Activated CD4-positive, CD25-positive, alpha-beta regulatory T cell treated with anti-CD3 and anti-CD28 coated beads, Interleukin-2, amount 50 U/mL, for 72 hours (primary cell): ENCODE data around the gene PAFAH1B2.
A peak's percentile ranks its signal among the peaks of the same experiment; 100 is the strongest.
"Not testable (repeated sequence)": the region's sequence is repeated elsewhere in the genome, so short reads cannot be mapped to it uniquely, and the experiment has no call there.

Experiments
- DNase-seq: peaks from one replicate; pipeline ENCODE4 v3.0.0; 2021

The PAFAH1B2 gene

GRCh38 chr11:117143871-117144476 is at the start of gene PAFAH1B2:
PAFAH1B2 (plus strand) TSS chr11:117144287; CDS start chr11:117152448, 8,161 bp downstream.
- DNase-seq: peak; percentile 97

GRCh38 chr11:117094776-117095175 is 49.3 kb upstream of the PAFAH1B2 start:
- no peak for DNase-seq

- no peak for DNase-seq
Measured at GRCh38 chr11:117095284-117096161, 48.6 kb upstream of the PAFAH1B2 start.

DNA sequence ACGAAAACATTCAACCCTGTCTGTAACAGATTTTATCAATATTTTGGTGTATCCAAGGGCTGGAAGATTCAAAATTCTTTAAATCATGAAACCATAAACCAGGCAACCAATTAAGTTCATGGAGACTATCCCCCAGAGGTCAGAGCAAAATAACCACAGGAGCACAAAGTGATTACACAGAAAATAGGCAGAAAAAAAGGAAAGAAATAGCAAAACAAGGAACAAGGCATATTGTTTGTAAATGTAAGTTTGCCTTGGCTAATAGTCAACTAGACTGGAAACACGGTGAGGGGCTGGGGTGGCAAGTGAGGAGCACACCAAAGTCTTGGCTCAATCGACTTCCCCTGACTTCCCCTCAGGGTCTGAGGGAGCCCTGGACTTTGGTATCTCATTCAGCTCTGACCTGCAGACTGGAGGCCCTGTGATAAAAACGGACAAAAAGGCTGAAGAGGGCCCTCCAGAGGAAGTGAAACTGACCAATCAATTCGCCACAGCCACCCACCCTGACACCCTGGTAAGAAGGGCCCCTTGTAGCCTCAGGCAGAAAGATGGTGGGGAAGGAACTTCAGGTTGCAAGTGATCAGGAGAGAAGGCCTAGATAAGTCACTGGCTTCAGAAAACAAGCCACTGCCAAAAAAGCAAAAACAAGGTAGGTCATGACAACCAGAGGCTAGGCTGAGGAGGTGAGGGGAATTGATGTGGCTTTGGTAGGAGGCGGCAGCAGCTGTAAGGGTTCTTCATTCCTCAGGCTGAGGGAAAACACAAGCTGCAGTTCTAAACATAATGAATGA is 47.7 kb upstream of the PAFAH1B2 start:
- DNase-seq: no peak

DNA sequence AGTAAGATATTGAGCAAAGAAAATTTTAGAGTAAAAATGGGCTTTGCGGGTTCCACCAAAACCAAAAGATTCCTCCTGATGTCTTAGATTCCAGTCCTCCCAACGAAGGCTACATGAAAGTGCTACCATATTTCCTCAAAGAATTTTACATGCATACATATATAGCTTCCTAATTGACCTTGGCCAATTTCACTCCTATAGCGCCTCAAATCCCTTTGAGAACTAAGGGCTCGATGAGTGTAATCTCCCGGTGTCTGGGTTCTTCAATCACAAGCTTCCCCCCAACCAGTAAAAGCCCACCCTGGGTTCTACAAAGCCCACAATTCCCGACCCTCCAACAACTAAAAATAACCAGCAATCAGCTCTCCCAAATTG is 47.1 kb upstream of the PAFAH1B2 start:
- DNase-seq: no peak

DNA sequence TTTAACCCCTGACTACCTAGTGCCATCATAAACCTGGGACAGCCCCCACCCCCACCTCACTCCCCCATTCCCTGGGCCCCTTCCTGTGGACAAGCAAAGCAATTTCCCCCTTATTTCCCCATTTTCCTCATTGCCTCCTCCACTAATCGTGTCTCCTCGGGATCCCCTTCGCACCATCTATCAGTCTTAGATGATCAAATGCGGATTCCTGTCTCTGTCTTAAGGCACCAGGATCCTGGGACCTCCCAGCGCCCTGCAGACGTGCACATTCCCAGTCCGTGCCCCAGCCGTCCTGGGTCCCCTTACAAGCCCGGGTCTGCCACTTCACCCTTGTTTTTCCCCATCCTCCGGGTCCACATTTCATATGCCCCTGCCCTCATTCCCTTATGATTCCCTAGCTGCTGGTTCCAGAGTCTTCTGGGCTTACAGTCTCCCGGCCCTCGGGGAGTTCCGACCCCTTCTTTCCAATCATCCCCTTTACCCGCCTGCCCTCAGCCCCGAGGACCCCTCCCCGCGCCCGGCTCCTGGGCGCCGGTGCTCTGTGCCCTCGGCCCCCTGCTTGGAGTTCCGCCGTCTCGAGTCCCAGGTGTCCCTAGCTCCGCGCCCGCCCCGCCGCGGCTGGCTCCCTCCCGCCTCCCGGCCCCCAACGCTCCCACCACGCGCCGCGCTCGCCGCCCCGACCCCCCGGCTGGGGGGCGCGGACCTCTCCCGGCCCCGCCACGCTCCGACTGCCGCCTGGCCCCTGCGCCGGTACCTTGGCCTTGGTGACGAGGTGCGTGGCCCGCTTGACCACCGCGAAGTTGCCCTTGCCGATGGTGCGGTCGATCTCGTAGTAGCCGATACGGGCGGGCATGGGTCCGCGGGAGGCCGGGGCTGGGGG is 46.5 kb upstream of the PAFAH1B2 start:
- peak; percentile 37 for DNase-seq

DNA sequence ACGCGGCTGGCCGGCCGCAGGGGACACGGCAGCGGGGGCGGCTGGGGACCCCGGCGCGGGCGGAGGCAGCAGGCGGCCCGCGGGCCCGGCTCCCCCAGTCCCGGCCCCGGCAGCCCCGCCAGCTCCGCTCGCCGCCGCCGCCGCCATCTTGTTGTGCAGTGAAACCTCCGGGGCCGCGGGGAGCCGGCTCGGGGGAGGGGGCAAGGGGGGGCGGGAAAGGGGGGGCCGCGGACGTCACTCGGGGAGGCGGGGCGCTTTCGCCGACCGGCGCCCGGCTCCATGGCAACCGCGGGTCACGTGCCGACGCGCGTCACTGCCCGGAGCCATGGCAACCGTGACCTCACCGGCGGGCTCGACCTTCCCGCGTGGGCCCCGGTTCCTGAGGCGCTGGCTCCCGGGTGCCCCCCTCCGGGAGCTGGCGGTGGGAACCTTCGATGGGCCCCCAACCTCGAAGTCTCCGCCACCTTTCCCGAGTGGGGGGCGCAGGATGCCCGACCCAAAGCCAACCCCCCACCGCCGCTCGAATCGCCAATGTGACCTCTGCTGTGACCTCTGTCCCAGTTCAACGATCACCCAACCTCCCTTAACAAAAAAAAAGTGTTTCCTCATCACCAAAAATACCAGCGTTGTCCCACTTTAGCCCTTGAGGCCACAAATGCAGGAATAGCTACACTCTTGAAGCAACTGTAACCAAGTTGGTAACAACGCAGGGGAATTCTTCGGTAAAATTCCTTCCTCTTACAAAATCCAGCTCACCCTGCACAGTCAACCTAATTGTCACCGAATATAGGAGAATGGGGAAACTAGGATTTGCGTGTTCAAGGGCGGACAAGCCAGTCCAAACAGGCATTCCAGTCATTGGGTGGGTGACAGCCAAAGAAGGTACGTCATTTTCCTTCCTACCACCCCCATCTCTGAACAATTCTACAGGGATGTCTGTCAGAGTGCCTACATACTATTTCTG is 45.5 kb upstream of the PAFAH1B2 start, which contains the start of gene SIK3:
TSS of gene SIK3 (minus strand) at position 160 of the 964 bp plus-strand sequence. CDS start at position 147, 13 bp downstream.
- peak; percentile 90 for DNase-seq

DNA sequence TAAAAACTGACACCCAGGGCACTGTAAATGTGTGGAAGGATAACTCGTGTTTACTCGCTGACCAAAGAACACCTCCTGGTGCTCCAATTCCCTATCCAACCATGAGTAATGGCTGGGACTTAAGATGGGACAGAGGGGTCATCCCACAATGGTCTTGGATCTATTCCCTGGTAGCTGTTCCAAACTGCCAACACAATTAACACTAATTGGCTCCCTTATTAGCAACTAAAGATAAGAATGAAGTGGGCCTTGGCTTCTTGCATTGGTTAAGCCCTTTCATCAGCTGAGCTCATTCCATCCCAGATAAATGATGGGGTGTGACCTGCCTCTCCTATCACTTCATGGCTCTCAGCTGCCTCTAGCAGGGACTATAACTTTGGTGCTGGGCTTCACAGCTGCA is 44.4 kb upstream of the PAFAH1B2 start:
- DNase-seq: no peak

GRCh38 chr11:117100556-117100955 is 43.5 kb upstream of the PAFAH1B2 start:
- no peak for DNase-seq

DNA sequence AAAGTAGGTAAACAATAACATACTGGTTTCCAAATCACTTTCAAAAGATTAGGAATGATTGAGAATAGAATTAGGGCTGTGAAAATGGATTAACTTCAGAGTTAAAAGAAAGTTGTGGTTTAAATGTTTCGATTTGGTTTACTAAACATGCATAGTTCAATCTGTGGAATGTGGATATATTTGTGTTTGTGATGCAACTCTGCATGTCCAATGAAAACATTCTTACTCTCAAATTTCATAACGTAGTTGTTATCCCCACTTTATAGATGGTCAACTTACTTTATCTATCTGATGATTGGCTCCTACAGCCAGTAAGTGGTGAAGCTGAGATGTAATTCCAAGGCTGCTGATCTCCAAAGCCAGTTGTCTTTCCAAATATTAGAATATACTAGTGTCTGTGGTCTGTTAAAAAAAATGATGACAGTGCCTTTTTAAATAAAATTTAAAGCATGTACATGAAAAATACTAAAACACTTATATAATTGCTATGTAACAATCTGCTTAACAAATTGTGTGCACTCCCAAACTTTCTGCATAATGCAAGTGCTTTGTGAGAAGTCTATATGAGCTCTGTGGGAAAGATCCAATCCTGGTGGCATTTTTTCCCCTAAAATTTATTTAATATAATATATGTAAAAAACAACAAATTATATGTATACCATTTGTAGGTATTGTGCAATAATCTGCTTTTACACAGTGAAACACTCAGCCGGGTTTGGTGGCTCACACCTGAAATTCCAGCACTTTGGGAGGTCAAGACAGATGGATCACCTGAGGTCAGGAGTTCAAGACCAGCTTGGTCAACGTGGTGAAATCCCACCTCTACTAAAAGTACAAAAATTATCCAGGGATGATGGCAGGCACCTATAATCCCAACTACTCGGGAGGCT is 36.1 kb upstream of the PAFAH1B2 start:
- no peak for DNase-seq

DNA sequence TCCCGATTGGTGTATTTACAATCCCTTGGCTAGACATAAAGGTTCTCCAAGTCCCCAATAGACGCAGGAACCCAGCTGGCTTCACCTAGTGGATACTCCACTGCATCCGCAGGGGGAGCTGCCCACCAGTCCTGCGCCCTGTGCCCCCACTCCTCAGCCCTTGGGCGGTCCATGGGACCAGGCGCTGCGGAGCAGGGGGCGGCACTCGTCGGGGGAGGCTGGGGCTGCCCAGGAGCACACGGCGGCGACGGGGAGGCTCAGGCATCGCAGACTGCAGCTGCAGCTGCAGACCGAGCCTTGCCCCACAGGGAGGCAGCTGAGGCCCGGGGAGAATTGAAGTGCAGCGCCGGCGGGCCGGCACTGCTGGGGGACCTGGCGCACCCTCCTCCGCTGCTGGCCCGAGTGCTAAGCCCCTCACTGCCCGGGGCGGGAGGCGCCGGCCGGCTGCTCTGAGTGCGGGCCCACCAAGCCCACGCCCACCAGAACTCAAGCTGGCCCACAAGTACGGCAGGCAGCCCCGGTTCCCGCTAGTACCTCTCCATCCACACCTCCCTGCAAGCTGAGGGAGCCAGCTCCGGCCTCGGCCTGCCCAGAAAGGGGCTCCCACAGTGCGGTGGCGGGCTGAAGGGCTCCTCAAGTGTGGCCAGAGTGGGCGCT is 33.7 kb upstream of the PAFAH1B2 start:
- DNase-seq: no peak

- not testable (repeated sequence) for DNase-seq
Measured at GRCh38 chr11:117112497-117112896, 31.6 kb upstream of the PAFAH1B2 start.

GRCh38 chr11:117112939-117113338 is 31.1 kb upstream of the PAFAH1B2 start:
- DNase-seq: not testable (repeated sequence)

- no peak for DNase-seq
Measured at GRCh38 chr11:117117681-117118080, 26.4 kb upstream of the PAFAH1B2 start.

- DNase-seq: no peak
Measured at GRCh38 chr11:117121176-117121575, 22.9 kb upstream of the PAFAH1B2 start.

DNA sequence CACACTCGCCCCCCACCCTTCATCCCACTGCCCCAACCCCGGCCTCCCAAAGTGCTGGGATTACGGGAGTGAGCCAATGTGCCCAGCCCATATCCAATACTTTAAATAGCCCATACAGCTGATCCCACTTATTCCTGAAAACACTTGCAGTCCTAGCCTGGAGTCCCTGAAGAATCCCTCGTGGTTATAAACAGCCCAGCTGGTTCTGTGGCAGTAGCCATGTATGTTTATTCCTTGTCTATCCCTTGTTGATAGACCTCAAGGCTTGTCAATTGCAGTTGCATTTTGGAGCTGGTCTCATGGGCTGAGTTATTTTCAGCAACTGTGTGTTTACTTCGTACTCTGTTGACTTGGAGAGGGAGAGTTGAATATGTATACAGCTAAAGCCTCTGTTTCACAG is 21.5 kb upstream of the PAFAH1B2 start:
- no peak for DNase-seq

- DNase-seq: no peak
Measured at GRCh38 chr11:117126223-117126965, 17.7 kb upstream of the PAFAH1B2 start.

DNA sequence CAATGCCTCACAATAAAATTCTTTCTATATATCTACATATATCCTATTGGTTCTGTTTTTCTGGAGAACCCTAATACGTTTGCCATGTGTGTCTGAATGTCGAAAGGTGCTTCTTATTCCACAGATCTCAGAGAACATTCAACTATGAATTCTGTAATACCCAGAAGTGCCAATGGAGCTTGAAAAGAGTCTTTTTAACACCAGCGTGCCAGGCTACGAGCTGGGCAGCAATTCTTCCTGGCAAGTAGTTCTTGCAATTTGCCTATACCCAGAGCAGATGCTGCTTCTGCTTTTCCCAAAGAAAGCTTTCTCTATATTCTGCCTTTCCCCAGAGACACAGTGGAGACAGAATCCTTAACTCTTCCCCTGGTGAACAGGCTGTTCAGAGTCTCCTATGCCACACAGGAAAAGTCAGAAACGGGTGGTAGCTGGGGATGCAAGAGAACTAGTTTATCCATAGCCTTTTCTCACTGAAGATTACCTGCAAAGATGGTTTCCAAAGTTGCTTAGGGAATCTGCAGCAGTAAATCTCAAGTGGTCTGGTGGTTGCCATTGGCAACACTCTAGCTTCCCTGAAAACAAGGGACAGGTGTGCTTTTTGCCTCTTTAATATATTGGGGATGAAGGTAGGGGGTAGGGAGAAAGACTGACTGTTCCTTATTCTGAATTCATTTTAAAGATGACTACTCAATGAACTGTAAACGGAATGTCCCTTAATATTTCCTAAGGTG is 16.8 kb upstream of the PAFAH1B2 start:
- DNase-seq: no peak
